AG09319 (cell line): ENCODE results near the gene MUC22.
"Not testable (repeated sequence)": the region's sequence is repeated elsewhere in the genome, so short reads cannot be mapped to it uniquely, and the experiment has no call there.

Experiments used
- DNase-seq: peaks from one replicate; pipeline ENCODE4 v3.0.0-alpha.2; 2010; ENCODE audit warnings: low read depth; ENCODE audit errors: extremely low read depth
- CTCF ChIP-seq: IDR thresholded peaks from 2 replicates; pipeline ENCODE4 v1.5.1; 2011; ENCODE audit warnings: low read depth, mild to moderate bottlenecking, inconsistent platforms, low read length, moderate library complexity

The MUC22 gene

GRCh38 chr6:30985490-30985889 is 24.8 kb upstream of the MUC22 start:
- no peak for TF ChIP-seq CTCF
- no peak for DNase-seq

- no peak for TF ChIP-seq CTCF
- no peak for DNase-seq
Measured at GRCh38 chr6:30987304-30987703, 23.0 kb upstream of the MUC22 start.

GRCh38 chr6:30988209-30988825 is 22.0 kb upstream of the MUC22 start:
- no peak for TF ChIP-seq CTCF
- DNase-seq, result no peak

GRCh38 chr6:30990422-30991086 is 19.7 kb upstream of the MUC22 start:
- no peak for TF ChIP-seq CTCF
- no peak for DNase-seq

- TF ChIP-seq CTCF, result no peak
- DNase-seq, result no peak
Measured at GRCh38 chr6:30991891-30992290, 18.4 kb upstream of the MUC22 start.

GRCh38 chr6:30997301-30997700 is 13.0 kb upstream of the MUC22 start:
- no peak for DNase-seq
- no peak for TF ChIP-seq CTCF

GRCh38 chr6:30998785-30999184 is 11.5 kb upstream of the MUC22 start:
- TF ChIP-seq CTCF, result no peak
- DNase-seq, result no peak

- not testable (repeated sequence) for DNase-seq
Measured at GRCh38 chr6:31000067-31000860, 10.0 kb upstream of the MUC22 start.
